Cardiac muscle cell (in vitro differentiated cells and primary cell): Measurements from ENCODE around the gene ZAP70. TPM values are rescaled to one million over a fixed set of nuclear protein-coding genes. Genes with fewer than 3 reads are reported as not detected.

ENCODE experiments used
- DNase-seq, 2 donors: peaks; one replicate each; pipeline versions ENCODE4 v3.0.0 to v3.0.0-alpha.2; 2010 to 2017; ENCODE audit warnings: low read depth in 1 of 2, low spot score in 1 of 2
- H3K27ac ChIP-seq: fragments of 200-600 bp; sonication (generic); 2 replicates; pipeline ENCODE4 v1.5.1; 2016
- H3K27me3 ChIP-seq: fragments of 200-600 bp; sonication (generic); 2 replicates; pipeline ENCODE4 v1.6.0; 2016; ENCODE audit warnings: control low read depth
- H3K36me3 ChIP-seq: fragments of 200-600 bp; sonication (generic); 2 replicates; pipeline ENCODE4 v1.5.1; 2016; ENCODE audit warnings: control low read depth
- H3K4me1 ChIP-seq: fragments of 200-600 bp; sonication (generic); 2 replicates; pipeline ENCODE4 v1.8.1; 2017; ENCODE audit warnings: low read depth, mild to moderate bottlenecking, mixed run types
- H3K4me3 ChIP-seq: fragments of 200-600 bp; sonication (generic); 2 replicates; pipeline ENCODE4 v1.5.1; 2016; ENCODE audit warnings: mild to moderate bottlenecking
- H3K9me3 ChIP-seq: fragments of 200-600 bp; sonication (generic); 2 replicates; pipeline ENCODE4 v1.5.1; 2017; ENCODE audit warnings: low read depth, mild to moderate bottlenecking, control low read depth
- polyA plus RNA-seq: library from polyadenylated mRNA; unstranded; fragments of >200 nt; fragmentation: Nextera tagmentation; extraction: Ambion mirVana; gene quantifications from 2 replicates; pipeline ENCODE4 v1.2.1, GENCODE V29; 2016
- total RNA-seq: library from RNA; depleted of rRNA; stranded (reverse); fragments of >200 nt; gene quantifications from 2 replicates; pipeline ENCODE4 v1.2.3, GENCODE V29; 2016
- TF ChIP-seq, protein P1 (sequence below): IDR thresholded peaks from 2 replicates; pipeline ENCODE4 v1.5.1; 2012; ENCODE audit warnings: low read depth, mild to moderate bottlenecking, low read length

ZAP70 gene
- total and polyA plus RNA-seq, 2 experiments from 2014 or later, result 3.5 to 7.3 TPM

DNA sequence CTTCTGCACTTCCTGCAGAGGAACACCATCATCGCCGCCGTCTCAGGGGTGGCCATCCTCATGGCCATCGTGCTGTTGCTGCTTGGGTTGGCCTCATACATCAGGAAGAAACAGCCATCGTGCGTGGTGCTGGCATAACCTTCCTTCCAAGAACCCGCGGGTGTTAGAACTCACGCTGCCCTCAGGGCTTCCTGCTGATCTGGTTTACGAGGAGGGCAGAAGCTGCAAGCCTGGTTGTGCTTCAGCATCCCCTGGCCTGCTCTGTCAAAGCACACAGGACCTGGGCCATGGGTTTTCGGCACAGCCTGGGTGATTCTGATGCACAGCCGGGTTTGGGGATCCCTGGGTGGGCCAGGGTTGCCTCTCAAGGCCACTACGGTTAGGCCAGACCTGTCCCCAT lies 12.2 kb upstream of the ZAP70 start:
- no peaks in the 10 kb centered on the region for H3K36me3 ChIP-seq
- H3K27ac ChIP-seq, result no peak overlapping the region
- TF ChIP-seq, protein P1, sequence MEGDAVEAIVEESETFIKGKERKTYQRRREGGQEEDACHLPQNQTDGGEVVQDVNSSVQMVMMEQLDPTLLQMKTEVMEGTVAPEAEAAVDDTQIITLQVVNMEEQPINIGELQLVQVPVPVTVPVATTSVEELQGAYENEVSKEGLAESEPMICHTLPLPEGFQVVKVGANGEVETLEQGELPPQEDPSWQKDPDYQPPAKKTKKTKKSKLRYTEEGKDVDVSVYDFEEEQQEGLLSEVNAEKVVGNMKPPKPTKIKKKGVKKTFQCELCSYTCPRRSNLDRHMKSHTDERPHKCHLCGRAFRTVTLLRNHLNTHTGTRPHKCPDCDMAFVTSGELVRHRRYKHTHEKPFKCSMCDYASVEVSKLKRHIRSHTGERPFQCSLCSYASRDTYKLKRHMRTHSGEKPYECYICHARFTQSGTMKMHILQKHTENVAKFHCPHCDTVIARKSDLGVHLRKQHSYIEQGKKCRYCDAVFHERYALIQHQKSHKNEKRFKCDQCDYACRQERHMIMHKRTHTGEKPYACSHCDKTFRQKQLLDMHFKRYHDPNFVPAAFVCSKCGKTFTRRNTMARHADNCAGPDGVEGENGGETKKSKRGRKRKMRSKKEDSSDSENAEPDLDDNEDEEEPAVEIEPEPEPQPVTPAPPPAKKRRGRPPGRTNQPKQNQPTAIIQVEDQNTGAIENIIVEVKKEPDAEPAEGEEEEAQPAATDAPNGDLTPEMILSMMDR, result no peak
- no peaks in the 10 kb centered on the region for H3K27me3 ChIP-seq
- no peaks in the 10 kb centered on the region for H3K9me3 ChIP-seq
- H3K4me1 ChIP-seq, result no peaks in the 10 kb centered on the region
- no peak overlapping the region for H3K4me3 ChIP-seq
- no peak for DNase-seq

DNA sequence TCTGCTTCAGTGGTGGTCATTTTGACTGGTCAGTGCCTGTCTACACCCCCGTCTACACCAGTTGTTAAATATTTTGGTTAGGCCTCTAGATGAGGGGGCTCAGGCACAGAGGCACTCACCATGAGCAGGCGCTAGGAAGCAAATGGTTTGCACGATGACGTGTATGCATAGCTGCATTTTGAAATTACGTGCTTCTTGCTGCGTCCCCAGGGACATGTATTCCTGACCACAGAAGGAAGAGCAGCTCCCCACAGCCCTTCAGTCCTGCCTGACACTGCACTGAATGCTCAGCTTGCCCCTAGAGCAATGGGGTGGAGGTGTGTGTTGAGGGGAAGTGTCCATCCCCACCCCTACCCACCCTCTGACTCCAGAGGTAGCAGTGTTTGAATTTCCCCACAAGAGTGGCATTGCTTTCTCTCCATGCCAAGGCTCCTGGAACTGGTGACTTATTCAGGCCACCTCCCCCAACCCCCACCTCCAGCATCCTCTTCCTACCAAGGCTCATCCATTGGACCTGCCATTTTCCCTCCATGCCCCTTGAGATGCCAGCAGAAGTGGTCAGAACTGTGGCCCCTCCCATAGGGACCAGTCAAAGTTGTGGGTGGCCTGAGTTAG lies 11.4 kb upstream of the ZAP70 start:
- DNase-seq, result peak in 1 of 2 donors; percentile 25
- no peaks in the 10 kb centered on the region for H3K4me1 ChIP-seq
- no peak overlapping the region for H3K4me3 ChIP-seq
- no peaks in the 10 kb centered on the region for H3K9me3 ChIP-seq
- TF ChIP-seq, protein P1, result no peak
- H3K27ac ChIP-seq, result no peak overlapping the region
- no peaks in the 10 kb centered on the region for H3K36me3 ChIP-seq
- H3K27me3 ChIP-seq, result no peaks in the 10 kb centered on the region

DNA sequence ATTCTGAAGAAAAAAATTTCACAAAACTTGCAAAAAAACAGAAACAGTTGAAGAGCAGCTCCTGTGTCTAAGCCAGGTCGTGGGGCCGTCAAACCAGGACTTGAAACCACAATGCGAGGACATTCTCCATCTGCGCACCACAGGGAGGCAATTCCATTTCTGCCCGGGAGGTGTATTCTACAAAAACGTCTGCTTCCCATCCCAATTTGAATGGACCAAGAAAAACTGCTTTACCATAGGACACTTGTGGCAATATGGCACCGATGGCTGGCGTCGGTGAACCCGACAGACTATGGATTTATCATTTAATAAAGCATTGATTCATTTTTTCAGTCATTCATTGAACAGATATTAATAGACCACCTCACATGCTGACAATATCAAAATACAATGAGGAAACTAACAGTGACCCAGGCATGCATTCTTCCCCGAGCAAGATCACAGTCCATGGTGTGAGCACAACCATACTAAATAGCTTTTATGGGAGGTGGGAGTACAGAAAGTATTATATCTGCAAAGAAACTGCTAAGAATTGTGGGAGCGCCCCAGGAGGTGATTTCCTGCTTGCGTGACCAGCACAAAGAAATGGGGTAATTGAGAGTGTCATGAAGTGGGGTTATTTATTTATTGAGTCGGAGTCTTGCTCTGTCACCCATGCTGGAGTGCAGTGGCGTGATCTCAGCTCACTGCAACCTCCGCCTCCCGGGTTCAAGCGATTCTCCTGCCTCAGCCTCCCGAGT lies 10.5 kb upstream of the ZAP70 start:
- H3K4me3 ChIP-seq, result no peak overlapping the region
- no peak for DNase-seq
- no peaks in the 10 kb centered on the region for H3K9me3 ChIP-seq
- H3K36me3 ChIP-seq, result no peaks in the 10 kb centered on the region
- H3K27ac ChIP-seq, result no peak overlapping the region
- no peaks in the 10 kb centered on the region for H3K27me3 ChIP-seq
- H3K4me1 ChIP-seq, result no peaks in the 10 kb centered on the region
- TF ChIP-seq, protein P1, result no peak

DNA sequence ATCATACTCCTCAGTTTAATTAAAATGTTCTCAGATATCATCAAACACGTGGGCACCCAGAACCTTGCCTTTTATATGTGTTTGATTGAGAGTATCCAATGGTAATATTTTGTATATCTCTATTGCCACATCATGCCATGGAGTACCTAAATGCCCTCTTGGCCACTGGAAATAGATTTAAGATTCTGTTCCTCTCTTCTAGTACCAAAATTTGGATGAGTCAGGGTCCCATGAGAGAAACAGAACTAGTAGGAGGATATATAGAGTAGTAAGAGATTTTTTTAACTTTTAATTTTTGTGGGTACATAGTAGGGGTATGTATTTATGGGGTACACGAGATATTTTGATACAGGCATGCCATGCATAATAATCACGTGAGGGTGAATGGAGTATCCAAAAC lies 9.6 kb upstream of the ZAP70 start:
- TF ChIP-seq, protein P1, result no peak
- Histone ChIP-seq H3K36me3 (no peaks in the 10 kb centered on the region), H3K4me1 (no peaks in the 10 kb centered on the region), H3K4me3 (no peak overlapping the region), H3K27ac (no peak overlapping the region), H3K9me3 (no peaks in the 10 kb centered on the region), H3K27me3 (no peaks in the 10 kb centered on the region)
- no peak for DNase-seq

DNA sequence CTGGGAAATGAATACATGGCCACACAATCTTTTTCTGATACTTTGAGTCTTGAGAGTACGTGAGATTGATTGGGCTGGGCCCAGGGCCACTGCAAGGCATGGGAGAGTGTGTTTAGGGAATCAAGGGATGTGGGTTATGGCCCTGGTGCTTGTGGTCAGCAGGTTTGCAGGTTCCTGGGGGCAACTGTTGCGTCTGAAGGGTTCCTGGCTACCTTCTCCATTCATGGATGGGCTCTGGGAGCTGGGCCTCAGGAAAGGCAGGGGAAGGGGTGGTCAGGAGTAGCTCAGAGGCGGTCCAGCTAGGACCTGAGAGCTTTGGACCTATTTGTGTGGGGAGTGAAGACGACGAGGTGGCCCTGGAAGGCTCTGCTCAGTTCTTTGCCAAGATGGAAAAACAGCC lies 8.4 kb upstream of the ZAP70 start:
- no peak for DNase-seq
- H3K27ac ChIP-seq, result no peak overlapping the region
- no peaks in the 10 kb centered on the region for H3K9me3 ChIP-seq
- TF ChIP-seq, protein P1, result no peak
- H3K36me3 ChIP-seq, result no peaks in the 10 kb centered on the region
- H3K27me3 ChIP-seq, result no peaks in the 10 kb centered on the region
- no peaks in the 10 kb centered on the region for H3K4me1 ChIP-seq
- no peak overlapping the region for H3K4me3 ChIP-seq
